GM19397 (cell line): ENCODE data around the gene NFATC2.

Experiments used
- ATAC-seq: cut with Tn5 transposase; IDR thresholded peaks from one replicate; pipeline ENCODE4 v1.9.1; 2021; ENCODE audit warnings: mild to moderate bottlenecking, moderate library complexity; ENCODE audit not compliant: unreplicated experiment

The NFATC2 gene

DNA sequence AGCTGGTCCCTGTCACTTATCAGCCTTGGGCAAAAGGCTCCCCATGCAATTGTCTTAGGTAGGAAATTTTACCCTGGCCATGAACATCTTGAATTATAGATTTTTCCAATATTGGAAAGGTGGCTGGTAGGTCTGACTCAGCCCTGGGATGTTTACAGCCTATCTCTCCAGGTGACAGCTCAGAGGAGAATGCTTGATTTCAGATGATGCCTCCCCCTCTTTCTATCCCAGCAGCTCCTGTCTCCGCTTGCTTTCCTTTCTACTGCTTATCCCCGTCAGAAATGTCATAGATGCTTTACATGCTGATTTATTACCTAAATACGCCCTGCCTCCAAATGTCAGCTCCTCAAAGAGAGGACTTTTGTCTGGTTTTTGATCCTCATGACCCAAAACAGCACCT is 109.6 kb downstream of the NFATC2 start:
- no peak for ATAC-seq

DNA sequence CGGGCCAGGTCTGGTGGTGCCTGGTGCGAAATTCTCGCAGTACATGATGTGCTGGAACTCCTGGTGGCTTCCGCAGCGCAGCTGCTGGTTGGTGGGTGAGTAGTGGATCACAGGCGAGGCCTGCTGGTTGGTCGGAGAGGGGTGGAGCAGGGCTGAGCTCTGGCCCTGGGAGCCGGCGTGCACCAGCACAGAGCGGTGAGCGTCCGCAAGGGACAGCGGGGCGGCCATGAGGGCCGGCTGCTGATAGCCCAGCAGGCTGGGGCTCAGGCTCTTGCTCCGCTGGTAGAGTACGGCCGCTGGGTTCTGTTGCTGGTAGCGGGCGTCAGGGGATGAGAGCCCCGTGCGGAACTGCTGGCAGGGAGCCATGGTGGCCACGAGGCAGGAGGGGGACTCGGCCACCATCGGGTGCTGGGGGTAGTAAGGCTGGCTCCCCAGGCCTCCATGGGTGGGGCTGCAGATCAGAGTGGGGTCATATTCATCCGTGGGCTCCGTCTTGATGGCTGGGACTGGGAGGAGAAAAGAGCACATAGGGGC is 110.2 kb downstream of the NFATC2 start:
- no peak for ATAC-seq

DNA sequence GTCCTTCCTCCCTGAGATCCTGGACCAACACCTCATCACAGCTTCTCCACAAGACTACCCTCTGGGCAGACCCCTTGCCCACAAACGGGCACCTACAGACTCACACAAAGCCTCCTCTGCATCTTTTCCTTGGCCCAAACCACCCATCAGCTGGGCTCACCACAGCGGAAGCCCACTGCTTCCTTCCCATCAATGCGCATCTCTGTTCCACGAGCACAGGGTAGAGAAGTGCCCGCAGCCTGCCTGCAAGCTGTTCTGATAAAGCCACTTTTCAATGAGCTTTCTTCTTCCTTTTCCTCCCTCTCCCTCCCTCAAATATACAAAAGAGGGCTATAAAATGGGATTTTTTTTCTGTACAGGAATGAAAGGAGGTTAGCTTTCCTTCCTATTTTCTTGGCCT is 111.2 kb downstream of the NFATC2 start:
- no peak for ATAC-seq

GRCh38 chr20:51430198-51430950 is 112.1 kb downstream of the NFATC2 start:
- ATAC-seq: no peak

DNA sequence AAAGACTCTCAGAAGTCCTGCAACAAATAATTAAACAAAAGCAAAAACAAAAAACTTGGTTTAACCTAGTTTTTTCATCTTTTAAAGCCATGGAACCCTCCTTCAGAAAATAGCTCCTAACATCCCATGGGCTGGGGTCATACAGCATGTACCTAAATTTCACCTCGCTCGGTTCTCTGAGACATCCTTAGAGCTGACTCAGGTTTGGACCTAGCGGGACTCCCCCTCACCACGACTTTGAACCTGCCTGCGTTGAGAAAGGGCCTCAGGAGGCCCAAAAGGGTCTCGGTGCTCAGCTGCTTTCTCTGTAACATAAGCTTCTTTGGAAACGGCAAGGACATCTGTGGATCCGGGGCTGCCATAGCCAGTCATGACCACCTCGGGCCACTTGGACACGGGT is 112.8 kb downstream of the NFATC2 start:
- ATAC-seq: no peak

DNA sequence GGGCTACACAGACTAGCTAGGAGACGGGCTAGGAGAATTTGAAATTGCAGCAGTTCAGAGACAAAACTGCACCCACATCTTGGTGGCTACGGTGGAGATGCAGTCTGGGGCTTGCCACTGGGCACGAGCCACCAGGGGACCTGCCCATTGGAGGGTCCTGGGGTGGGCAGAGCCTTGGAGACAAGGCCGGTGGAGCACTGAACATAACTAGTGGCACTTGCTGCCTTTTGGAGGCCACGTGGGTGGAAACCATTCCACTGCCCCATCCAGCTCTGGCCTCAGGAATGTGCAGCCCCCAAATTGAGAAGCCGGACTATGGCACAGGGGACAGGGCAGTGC is 113.4 kb downstream of the NFATC2 start:
- ATAC-seq: no peak

DNA sequence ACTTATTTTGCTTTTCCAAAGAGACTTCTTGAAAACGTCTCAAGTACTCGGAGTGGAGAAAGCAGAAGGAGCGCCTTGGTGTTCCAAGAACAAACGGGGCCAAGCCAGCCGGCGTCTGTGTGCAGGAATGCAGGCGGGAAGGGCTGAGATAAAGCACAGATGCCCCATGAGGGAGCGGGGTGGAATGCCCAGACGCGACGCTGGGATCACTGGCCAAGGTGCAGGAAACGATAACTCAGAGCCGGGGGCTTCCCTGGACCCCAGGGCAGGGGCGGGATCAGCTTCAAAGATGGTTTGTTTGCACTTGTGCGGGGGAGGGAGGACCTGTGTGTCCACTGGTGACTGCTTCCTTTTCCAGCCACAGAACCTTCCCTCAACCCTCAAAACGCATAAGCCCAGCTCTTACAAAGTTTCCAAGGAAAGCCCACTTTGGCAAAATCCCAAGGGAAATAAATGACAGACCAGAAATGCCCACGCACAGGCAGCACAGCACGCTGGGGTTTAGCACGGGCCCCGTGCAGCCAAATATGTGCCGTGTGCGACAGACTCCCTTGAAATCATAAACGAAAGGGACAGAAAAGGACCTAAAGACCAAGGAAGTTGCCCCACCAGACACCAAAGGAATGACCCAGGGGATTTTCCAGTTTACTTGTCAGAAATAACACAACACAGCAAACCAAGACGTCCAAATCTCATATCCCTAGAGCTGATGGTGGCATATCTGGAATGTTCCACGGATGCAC is 113.9 kb downstream of the NFATC2 start:
- no peak for ATAC-seq

GRCh38 chr20:51427651-51428291 is 114.7 kb downstream of the NFATC2 start:
- ATAC-seq: no peak

DNA sequence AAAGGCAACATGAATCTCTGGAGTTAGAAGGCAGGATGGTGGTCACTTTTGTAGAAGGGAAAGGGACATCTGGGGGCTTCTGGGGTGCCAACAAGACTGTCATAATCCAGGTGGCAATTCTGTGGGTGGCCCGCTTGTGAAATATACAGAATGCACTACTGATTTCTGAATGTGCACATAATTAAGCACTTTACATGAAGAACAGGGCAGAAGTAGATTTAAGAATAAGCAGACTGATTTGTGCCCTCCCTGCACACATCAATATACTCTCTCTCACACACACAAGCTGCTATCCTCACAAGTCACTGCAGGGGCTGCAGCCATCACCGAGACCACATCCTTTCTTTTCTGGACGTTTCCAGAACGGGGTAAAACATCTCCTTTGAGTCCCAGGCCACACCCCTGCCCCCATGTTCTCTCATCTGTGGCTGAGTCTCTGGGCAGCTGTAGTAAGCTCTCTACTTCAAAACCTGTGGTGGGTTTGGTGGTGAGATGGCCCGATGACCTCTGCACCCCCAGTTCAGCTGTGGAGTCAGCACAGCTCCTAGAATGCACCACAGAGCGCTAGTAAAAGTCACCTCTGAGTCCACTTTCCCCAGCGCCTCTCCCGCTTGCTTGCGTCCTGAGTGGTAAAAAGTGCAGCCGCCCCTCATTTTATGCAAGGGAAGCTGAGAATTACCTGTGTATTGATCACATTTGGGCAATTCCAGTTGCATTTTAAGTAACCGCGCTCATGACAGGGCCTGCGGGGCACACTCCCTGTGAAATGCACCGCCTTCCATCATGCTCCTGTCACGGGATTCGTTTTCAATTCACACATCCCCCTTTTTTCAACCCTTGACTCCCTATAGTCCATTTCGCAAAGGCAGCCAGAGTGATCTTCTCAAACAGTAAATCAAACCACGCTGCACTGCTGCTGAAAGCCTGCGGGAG is 115.5 kb downstream of the NFATC2 start:
- ATAC-seq: no peak

DNA sequence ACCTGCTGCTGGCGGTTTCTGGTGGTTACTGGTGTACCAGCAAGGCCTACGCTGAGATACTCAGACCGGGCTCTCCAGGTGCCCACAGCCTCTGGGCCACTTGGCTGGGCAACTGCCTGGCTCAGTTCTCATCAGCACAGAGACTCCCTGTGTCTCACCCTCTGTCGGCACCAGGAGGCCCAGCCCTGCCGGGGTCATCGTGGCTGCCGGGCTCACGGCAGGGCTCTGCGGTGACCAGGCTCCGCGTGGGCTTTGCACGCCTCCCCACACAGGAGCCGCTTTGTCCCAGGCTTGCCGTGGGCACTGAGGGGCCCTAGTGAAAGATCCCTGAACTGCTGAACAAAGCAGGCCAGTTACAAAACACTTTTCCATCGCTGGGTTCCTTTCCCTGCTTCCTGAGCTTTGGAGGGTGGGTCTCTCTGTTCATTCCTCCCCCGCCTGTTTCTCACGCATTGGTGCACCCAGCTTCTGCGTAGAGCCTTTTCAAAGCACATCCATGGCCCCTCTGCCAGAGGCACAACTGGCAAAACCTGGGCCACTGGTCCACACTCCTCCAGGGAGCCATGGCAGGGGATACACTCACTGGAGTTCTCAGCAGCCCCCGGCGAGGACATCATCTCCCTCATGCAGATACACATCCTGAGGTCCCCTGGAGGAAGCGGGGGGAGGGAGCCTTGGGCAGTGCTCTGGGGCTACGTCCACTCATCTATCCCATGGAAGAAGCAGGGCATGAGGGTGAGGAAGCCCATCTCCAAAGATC is 117.0 kb downstream of the NFATC2 start:
- ATAC-seq: no peak

DNA sequence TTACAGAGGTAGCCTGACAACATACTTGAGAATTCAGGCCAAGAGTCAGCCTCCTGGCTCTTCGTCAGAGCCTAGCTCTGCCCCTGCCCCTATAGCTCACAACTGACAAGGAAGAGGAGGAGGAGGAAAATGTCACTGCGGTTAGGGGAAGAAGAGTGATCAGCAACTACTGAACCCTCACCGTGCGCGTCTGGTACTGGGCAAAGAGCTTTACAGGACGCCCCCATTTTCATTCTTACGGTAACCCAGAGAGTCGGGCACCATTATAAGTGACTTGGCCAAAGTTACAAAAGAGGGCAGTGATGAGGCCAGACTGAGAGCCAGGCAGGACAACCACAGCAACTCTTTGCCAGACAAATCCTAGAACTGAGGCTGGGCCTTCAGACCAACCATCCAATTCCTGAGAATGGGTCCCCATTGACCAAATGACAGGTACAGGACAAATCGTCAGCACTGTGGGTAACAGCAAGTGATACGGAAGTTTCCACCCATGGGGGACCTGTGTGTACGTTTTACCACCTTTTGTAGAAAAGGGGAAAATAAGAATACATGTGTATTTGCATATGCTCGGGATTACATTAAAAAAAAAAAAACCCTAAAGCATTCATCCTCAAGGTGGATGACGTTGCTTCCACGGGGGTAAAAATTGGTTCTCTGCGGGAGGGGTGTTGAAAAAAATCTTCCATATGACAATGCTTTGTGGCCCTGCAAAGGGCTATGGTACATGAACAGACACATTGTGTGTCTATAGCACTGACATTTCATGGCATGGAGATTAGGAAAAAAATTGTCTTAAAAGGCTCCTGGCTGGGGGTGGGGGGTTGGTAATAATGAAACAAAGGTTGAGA is 118.0 kb downstream of the NFATC2 start:
- no peak for ATAC-seq

GRCh38 chr20:51423810-51424209 is 118.7 kb downstream of the NFATC2 start:
- no peak for ATAC-seq

- no peak for ATAC-seq
These were observed 119.2 kb downstream of the NFATC2 start for GRCh38 chr20:51423290-51423667.

DNA sequence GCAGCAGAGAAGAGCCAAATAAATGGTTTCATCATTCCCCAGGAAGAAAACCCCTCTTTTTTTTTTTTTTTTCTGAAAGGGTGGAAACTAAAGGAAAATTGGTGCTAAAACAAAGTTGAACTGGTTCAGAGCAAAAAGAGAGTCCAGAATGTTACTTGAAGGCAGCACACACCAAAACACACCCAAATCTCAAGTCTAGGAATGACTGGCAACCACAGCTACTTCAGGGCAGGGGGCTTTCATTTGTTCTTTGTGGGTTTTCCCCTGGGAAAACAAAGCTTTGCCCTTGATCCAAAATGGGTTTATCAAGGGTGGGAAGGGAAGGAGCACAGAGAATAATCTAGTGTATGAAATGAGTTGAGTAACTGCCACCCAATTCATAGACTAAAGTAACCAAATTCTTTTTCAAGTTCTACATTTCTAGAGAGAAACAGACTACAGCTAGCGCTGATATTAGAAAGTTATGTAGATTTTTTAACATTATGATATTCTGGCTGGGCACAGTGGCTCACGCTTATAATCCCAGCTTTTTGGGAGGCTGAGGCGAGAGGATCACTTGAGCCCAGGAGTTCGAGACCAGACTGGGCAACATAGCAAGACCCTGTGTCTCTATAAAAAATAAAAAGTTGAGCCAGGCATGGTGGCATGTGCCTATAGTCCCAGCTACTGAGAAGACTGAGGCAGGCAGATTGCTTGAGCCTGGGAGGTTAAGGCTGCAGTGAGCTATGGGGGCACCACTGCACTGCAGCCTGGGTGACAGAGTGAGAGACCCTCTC is 119.8 kb downstream of the NFATC2 start:
- no peak for ATAC-seq

- ATAC-seq: no peak
These were observed 121.7 kb downstream of the NFATC2 start for GRCh38 chr20:51420805-51421204.

GRCh38 chr20:51420111-51420510 is 122.4 kb downstream of the NFATC2 start:
- no peak for ATAC-seq

DNA sequence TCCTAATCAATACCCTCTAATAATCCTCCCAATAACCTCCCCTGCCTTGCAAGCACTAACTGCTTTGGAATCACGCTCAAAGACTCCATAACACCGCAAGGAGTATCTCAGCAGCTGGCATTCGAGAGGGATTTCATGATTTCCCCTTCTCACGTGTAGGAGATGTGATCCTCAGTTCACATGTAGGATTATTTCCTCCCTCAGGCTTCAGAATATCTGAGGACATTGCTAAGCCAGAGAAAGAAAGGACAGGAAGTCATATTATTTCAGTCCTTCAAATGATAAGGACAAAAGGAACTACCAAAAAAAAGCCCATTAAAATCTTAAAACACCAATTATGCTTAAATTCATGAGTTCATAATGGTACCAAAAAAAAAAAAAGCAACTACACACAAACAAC is 122.9 kb downstream of the NFATC2 start:
- ATAC-seq: no peak

DNA sequence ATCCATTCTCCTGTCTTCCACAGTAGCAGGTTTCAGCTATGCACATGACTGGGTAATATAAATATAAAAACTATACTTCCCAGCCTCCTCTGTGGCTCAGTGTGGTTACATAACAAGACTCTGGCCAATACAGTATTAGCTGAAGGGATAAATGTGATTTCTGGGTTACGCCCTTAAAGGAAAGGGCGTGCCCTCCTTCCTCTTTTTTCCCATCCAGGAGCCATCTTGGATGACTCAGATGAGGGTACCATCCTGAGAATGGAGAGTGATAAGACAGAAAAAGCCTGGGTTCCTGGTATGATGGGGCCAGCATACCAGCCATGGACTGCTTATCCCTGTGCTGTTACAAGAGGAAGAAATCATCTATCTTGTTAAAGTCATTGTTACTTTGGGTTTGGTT is 123.3 kb downstream of the NFATC2 start:
- ATAC-seq: no peak
